Measurements from ENCODE around the gene OGFR.

DNA sequence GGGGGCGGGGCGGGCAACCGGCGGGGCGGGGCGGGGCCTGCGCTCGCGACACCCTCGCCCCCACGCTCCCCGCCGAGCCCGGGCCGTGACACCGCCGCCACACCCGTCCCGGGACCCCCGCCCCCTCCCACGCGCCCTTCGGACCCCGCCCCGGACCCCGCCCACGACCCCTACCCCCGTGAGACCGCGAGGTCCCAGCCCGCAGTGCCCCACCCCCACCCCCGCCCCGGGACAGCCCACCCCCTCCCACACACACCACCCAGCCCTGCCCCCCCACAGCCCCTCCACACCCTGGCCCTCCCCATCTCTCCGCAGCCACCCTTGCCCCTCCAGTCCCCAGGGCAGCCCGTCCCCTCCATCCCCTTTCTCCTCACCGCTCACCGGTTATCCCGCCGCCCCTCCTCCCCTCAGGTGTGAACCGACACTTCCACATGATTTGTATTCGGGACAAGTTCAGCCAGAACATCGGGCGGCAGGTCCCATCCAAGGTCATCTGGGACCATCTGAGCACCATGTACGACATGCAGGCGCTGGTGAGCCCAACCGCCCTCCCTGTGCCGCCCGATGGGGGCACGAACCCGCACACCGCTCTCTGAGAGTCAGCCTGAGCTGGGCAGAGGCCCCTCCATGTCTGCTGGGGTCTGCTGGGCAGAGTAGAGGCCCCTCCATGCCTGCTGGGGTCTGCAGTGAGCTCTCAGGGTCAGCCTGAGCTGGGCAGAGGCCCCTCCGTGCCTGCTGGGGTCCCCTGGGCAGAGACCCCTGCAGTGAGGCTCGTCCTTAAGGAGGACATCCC, 7.7 kb upstream of the OGFR start:
- TF ChIP-seq, protein P1, sequence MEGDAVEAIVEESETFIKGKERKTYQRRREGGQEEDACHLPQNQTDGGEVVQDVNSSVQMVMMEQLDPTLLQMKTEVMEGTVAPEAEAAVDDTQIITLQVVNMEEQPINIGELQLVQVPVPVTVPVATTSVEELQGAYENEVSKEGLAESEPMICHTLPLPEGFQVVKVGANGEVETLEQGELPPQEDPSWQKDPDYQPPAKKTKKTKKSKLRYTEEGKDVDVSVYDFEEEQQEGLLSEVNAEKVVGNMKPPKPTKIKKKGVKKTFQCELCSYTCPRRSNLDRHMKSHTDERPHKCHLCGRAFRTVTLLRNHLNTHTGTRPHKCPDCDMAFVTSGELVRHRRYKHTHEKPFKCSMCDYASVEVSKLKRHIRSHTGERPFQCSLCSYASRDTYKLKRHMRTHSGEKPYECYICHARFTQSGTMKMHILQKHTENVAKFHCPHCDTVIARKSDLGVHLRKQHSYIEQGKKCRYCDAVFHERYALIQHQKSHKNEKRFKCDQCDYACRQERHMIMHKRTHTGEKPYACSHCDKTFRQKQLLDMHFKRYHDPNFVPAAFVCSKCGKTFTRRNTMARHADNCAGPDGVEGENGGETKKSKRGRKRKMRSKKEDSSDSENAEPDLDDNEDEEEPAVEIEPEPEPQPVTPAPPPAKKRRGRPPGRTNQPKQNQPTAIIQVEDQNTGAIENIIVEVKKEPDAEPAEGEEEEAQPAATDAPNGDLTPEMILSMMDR (IDR thresholded peaks at IDR 0.05; ENCODE audit: low read depth, low read length): no peak
- TF ChIP-seq, protein P2, sequence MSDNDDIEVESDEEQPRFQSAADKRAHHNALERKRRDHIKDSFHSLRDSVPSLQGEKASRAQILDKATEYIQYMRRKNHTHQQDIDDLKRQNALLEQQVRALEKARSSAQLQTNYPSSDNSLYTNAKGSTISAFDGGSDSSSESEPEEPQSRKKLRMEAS (IDR thresholded peaks at IDR 0.05; ENCODE audit: low read depth, low read length): no peak

Data from NB4 (cell line).